Smooth muscle cell of the brain vasculature (primary cell): ENCODE measurements around the gene UBE2Q2.
A peak's percentile ranks its signal among the peaks of the same experiment; 100 is the strongest.
"Not testable (repeated sequence)": the region's sequence is repeated elsewhere in the genome, so short reads cannot be mapped to it uniquely, and the experiment has no call there.

Experiments
- DNase-seq: peaks from one replicate; pipeline ENCODE4 v3.0.0-alpha.2; 2012; ENCODE audit warnings: low read depth, low spot score

The UBE2Q2 gene

GRCh38 chr15:75842722-75843677 is at the start of gene UBE2Q2:
Gene UBE2Q2 (plus strand): TSS chr15:75843447. CDS start chr15:75843667, 220 bp downstream.
- DNase-seq, result no peak

DNA sequence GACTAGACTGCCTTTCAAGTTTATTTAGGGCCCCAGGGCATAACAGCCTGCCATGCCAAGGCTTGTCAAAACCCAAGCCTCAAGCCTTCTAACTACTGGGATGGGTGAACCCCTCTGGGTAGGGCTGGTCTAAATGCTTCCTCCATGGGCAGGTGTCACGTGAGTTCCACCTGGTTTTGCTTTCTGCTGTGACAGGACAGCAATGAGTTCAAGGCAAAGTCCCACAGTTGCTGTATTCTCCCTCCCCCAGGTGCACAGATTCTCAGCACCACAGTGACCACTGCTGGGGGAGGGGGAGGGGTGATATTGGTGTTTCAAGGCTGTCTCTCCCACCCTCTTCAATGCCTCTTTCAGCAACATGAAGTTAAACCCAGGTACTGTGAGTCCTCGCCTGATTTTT is 46.9 kb upstream of the UBE2Q2 start:
- DNase-seq, result no peak

GRCh38 chr15:75797146-75797545 is 46.1 kb upstream of the UBE2Q2 start:
- DNase-seq, result not testable (repeated sequence)

DNA sequence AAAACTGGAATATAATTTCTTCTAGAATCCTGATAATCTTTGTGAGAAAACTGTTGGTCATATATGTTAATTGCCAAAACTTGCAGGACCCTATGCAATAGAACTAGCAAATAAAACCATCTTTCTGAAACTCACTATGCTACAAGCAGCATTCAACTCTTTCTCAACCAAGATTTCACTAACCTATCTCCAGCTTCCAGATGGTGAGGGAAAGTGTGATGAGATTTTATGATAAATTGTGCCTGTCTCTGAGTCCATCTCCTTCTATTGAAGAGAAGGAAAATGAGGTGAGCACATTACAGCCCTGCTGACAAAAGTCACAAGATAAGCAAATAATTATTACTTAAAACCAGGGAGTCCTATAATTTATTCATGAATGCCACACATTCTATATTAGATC is 44.1 kb upstream of the UBE2Q2 start:
- DNase-seq, result no peak

GRCh38 chr15:75800409-75800808 is 42.8 kb upstream of the UBE2Q2 start:
- DNase-seq, result not testable (repeated sequence)

GRCh38 chr15:75801859-75802593 is 41.2 kb upstream of the UBE2Q2 start:
- DNase-seq, result peak; percentile 31

DNA sequence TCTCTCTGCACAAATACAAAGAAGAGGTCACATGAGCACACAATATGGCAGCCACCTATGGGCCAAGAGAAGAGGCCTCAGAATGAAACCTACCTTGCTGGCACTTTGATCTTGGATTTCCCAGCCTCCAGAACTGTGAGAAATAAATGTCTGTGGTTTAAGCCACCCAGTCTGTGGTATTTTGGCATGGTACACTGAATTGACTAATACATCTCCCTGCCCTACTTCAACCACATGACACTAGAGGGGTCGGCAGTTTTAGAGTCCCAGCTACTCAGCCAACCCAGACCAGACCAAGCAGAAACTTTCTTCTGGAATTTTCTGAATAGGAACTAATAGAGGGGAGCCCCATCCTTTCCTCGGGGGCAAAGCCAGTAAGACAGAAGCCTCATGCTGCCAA is 35.8 kb upstream of the UBE2Q2 start:
- not testable (repeated sequence) for DNase-seq

- not testable (repeated sequence) for DNase-seq
Measured at GRCh38 chr15:75808009-75808408, 35.2 kb upstream of the UBE2Q2 start.

GRCh38 chr15:75808563-75808962 is 34.7 kb upstream of the UBE2Q2 start:
- no peak for DNase-seq

GRCh38 chr15:75809986-75810750 is 33.1 kb upstream of the UBE2Q2 start:
- no peak for DNase-seq

DNA sequence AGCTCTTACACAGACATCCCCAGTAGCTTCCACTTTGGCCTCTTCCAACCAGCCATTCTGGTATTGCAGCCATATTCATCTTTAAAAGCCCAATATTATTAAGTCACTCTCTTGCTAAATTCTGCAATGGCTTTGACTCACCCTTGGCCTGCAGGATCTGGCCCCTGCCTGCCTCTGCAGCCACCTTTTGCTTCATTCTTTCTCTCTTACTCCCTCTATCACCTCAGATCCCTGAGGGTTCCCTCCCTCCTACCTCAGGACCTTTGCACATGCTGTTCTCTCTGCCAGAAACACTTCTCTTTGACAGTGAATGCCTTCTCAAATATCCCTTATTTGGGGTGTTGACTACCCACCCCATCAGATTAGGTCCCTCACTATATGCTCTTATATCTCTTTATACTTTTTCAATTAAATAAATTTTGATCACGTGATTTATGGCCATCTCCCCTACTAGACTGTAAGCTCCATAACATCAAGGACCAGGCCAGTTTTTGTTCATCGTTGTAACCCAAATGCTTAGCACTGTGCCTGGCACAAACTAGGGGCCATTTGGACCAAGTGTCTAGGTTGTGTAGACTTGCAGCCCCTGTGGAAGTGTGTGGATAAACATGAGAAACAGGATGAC is 32.3 kb upstream of the UBE2Q2 start:
- no peak for DNase-seq

DNA sequence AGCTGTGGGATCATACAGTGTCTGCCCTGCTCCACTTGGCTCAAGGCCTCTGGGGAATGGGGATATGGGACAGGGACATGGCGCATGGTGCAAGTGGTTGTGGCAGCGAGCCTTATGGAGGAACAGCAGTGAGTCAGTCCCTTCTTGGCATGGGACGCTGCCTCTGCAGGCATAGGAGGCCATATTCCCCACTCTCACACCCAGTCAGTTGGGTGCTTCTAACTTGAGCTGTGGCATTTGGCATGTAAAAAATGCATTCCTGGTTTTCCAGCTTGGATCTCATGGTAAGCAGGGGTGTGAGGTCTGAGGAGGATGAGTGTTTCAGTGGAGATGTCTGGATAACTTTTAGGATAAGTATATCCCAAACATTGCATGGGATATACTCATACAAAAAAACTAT is 31.6 kb upstream of the UBE2Q2 start:
- no peak for DNase-seq

- no peak for DNase-seq
Measured at GRCh38 chr15:75814794-75815193, 28.5 kb upstream of the UBE2Q2 start.

- no peak for DNase-seq
Measured at GRCh38 chr15:75815811-75816719, 27.2 kb upstream of the UBE2Q2 start.

- DNase-seq, result peak; percentile 23
Measured at GRCh38 chr15:75817138-75817935, 25.9 kb upstream of the UBE2Q2 start.

- DNase-seq, result no peak
Measured at GRCh38 chr15:75820206-75820605, 23.0 kb upstream of the UBE2Q2 start.

DNA sequence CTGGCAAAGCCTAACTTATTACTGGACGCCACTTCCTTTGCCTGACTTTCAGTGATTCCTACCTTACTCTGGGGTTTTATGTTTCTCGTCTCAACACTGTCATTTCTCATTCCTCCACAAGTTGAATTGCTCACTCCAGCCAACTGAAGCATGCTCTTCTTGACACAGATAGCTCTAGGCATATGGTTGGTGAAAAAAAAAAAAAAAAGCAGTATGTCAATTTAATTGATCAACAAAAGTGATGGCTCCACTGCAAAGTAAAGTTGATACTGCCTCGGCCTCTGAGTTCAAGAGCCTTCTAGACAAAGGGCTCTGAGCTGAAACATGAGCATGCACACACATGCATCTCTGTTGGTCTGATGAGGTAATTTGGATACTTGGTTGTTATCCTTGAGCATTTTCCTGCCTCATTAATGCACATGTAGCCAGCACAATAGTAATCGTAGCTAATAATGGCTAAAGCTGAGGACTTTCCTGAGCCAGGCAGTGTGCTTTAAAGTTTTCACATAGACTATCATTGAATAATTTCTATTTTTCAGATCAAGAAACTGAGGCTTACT is 21.4 kb upstream of the UBE2Q2 start:
- no peak for DNase-seq

DNA sequence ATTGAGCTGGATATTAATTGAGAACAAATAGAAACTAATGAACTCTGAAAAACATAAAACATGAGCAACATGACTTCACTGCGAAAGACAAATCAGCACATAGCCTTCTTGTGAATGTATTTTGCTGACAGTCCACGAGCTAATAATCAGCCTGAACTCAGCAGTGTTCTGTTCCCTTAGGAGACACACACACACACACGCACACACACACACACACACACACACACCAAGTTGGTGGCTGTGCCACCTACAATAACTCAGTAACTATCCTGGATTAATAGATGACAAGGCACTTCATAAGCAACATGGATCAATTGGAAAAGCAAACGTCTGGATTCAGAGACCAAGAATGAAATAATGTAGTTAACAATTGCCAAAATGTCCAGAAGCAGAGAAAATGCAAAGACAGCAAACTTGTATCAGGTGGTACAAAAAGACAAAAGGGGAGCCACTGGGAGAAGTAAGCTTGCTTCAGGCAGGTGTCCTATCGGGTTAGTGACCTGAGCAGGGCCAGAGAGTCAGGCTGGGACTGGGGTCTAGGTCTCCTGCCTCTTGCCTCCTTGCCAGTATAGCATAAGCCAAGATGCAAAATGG is 20.5 kb upstream of the UBE2Q2 start:
- no peak for DNase-seq
